ENCODE data around the gene LRRC57.
"Not testable (repeated sequence)": the region's sequence is repeated elsewhere in the genome, so short reads cannot be mapped to it uniquely, and the experiment has no call there.

Gene LRRC57

DNA sequence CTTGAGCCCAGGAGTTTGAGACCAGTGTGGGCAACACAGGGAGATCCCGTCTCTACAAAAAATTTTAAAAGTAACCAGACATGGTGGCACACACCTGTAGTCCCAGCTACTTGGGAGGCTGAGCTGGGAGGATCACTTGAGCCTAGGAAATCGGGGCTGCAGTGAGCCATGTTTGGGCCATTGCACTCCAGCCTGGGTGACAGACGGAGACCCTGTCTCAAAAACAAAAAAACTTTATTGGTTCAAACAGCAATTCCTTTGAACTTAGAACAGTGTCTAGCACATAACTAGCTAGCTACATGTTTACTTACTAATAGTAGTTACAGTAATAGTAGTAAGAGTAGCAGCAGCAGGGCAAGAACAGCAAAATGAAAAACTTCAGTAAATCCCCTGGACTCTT, 10.1 kb upstream of the LRRC57 start:
- no peak for TF ChIP-seq Cebpa-rat (IDR thresholded peaks at IDR 0.05)
- Histone ChIP-seq H3K36me3 (peaks cover 61 to 95% (median 77%) of the 10 kb centered on the region in 11 experiments), H3K9me3 (replicated peaks in 1 of 11) (peaks cover 0 to 7% (median 0%) of the 10 kb centered on the region in 11 experiments; a peak in 2 of 22 replicates), H3K4me2 (no peak overlapping the region), H3K27me3 (no peaks in the 10 kb centered on the region), H3K4me3 (no peak overlapping the region), H3K4me1 (peaks cover 0 to 3% (median 0%) of the 10 kb centered on the region in 10 experiments; a peak in 5 of 20 replicates), H3K27ac (no peak overlapping the region), H4K20me1 (peaks cover 0 to 36% (median 22%) of the 10 kb centered on the region in 11 experiments; a peak in 19 of 22 replicates), H3K9ac (no peak overlapping the region)

DNA sequence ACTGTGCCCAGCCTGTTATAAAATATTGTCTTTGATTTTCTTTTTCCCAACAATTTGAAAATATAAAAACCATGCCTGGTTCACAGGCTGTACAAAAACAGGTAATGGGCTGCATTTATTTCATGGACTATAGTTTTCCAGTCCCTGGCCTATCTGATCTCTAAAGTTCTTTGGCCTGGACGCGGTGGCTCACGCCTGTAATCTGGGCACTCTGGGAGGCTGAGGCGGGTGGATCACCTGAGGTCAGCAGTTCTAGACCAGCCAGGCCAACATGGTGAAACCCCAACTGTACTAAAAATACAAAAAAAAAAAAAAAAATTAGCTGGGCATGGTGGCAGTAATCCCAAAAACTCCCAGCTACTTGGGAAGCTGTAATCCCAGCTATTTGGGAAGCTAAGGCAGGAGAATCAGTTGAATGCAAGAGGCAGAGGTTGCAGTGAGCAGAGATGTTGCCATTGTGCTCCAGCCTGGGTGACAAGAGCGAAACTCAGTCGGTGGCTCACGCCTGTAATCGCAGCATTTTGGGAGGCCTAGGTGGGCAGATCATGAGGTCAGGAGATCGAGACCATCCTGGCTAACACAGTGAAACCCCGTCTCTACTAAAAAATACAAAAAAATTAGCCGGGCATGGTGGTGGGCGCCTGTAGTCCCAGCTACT, 8.1 kb upstream of the LRRC57 start:
- not testable (repeated sequence) for H3K4me3 ChIP-seq; H3K27me3 ChIP-seq; H3K4me2 ChIP-seq; H3K27ac ChIP-seq; H3K9me3 ChIP-seq (replicated peaks in 1 of 11); H3K9ac ChIP-seq
- Histone ChIP-seq H3K4me1 (peaks cover 0 to 10% (median 2%) of the 10 kb centered on the region in 10 experiments; a peak in 5 of 20 replicates), H4K20me1 (peaks cover 0 to 56% (median 34%) of the 10 kb centered on the region in 11 experiments; a peak in 19 of 22 replicates), H3K36me3 (peaks cover 40 to 92% (median 69%) of the 10 kb centered on the region in 11 experiments)

- Histone ChIP-seq H4K20me1 (peaks cover 0 to 62% (median 27%) of the 10 kb centered on the region in 11 experiments; a peak in 19 of 22 replicates), H3K4me2 (peak overlapping the region in 2 of 11 experiments; percentile 19 to 28; a peak in 1 of 22 replicates), H3K9me3 (replicated peaks in 1 of 11) (peaks cover 0 to 7% (median 0%) of the 10 kb centered on the region in 11 experiments; a peak in 2 of 22 replicates), H3K27me3 (no peaks in the 10 kb centered on the region), H3K27ac (no peak overlapping the region), H3K4me3 (no peak overlapping the region), H3K4me1 (peaks cover 11 to 29% (median 21%) of the 10 kb centered on the region in 10 experiments), H3K36me3 (peaks cover 10 to 73% (median 43%) of the 10 kb centered on the region in 11 experiments), H3K9ac (no peak overlapping the region)
- TF ChIP-seq Cebpa-rat (IDR thresholded peaks at IDR 0.05): no peak
Measured at GRCh38 chr15:42553554-42553953, 5.0 kb upstream of the LRRC57 start.

DNA sequence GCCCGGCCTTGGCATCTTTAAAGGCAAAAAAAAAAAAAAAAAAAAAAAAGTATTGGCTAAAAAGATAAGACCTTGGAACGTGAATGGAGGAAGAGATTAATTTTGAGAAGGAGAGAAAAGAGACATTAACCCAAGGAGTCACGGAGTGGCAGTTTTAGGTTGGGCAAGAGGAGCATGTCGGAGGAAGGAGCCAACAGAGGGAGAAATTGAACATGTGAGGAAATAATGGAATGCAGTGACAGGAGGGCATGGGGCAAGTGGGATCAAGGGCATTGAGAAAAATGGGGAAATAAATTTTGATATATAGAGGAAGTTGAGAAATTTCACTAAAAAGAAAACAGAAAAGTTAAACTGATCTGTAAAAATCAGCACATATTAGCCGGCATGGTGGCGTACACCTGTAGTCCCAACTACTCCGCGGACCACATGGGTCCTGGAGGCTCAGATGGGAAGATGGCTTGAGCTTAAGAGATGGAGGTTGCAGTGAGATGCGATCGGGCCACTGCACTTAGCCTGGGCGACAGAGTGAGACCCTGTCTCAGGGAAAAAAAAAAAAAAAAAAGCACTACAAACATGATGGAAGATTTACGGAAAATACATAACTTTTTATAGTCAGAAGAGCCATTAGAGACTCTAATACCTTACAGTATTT, 1.3 kb upstream of the LRRC57 start:
- peak overlapping the region in 10 of 11 experiments; percentile 82 to 93 (median 90); a peak in 20 of 22 replicates for H3K27ac ChIP-seq
- H3K36me3 ChIP-seq: peaks cover 0 to 64% (median 27%) of the 10 kb centered on the region in 11 experiments; a peak in 18 of 22 replicates
- peaks cover 32 to 59% (median 50%) of the 10 kb centered on the region in 10 experiments for H3K4me1 ChIP-seq
- no peaks in the 10 kb centered on the region for H3K27me3 ChIP-seq
- H3K4me2 ChIP-seq: peak overlapping the region; percentile 78 to 92 (median 86)
- no peaks in the 10 kb centered on the region for H3K9me3 ChIP-seq (replicated peaks in 1 of 11)
- peak overlapping the region; percentile 84 to 94 (median 91) for H3K9ac ChIP-seq
- no peak for TF ChIP-seq Cebpa-rat (IDR thresholded peaks at IDR 0.05)
- H3K4me3 ChIP-seq: peak overlapping the region; percentile 85 to 96 (median 90)
- peaks cover 0 to 50% (median 20%) of the 10 kb centered on the region in 11 experiments; a peak in 18 of 22 replicates for H4K20me1 ChIP-seq

GRCh38 chr15:42549032-42549491, 469 bp upstream of the LRRC57 start:
- Histone ChIP-seq H3K27me3 (no peaks in the 10 kb centered on the region), H3K4me2 (peak overlapping the region; percentile 78 to 92 (median 86)), H3K9ac (peak overlapping the region; percentile 84 to 94 (median 91)), H3K4me3 (peak overlapping the region; percentile 85 to 96 (median 90)), H3K27ac (peak overlapping the region; percentile 62 to 93 (median 89)), H3K9me3 (replicated peaks in 1 of 11) (no peaks in the 10 kb centered on the region), H3K4me1 (peaks cover 32 to 66% (median 52%) of the 10 kb centered on the region in 10 experiments), H4K20me1 (peaks cover 0 to 42% (median 12%) of the 10 kb centered on the region in 11 experiments; a peak in 15 of 22 replicates), H3K36me3 (peaks cover 6 to 64% (median 35%) of the 10 kb centered on the region in 11 experiments; a peak in 21 of 22 replicates)
- no peak for TF ChIP-seq Cebpa-rat (IDR thresholded peaks at IDR 0.05)

GRCh38 chr15:42547918-42548248, 710 bp downstream of the LRRC57 start:
- TF ChIP-seq Cebpa-rat (IDR thresholded peaks at IDR 0.05): no peak
- peak overlapping the region; percentile 62 to 93 (median 89) for H3K27ac ChIP-seq
- H3K4me1 ChIP-seq: peaks cover 32 to 57% (median 50%) of the 10 kb centered on the region in 10 experiments
- peak overlapping the region; percentile 78 to 92 (median 85) for H3K4me2 ChIP-seq
- no peaks in the 10 kb centered on the region for H3K9me3 ChIP-seq (replicated peaks in 1 of 11)
- H3K4me3 ChIP-seq: peak overlapping the region; percentile 85 to 96 (median 90)
- peaks cover 0 to 30% (median 3%) of the 10 kb centered on the region in 11 experiments; a peak in 8 of 22 replicates for H4K20me1 ChIP-seq
- peak overlapping the region; percentile 84 to 94 (median 91) for H3K9ac ChIP-seq
- H3K36me3 ChIP-seq: peaks cover 18 to 64% (median 45%) of the 10 kb centered on the region in 11 experiments
- H3K27me3 ChIP-seq: no peaks in the 10 kb centered on the region

DNA sequence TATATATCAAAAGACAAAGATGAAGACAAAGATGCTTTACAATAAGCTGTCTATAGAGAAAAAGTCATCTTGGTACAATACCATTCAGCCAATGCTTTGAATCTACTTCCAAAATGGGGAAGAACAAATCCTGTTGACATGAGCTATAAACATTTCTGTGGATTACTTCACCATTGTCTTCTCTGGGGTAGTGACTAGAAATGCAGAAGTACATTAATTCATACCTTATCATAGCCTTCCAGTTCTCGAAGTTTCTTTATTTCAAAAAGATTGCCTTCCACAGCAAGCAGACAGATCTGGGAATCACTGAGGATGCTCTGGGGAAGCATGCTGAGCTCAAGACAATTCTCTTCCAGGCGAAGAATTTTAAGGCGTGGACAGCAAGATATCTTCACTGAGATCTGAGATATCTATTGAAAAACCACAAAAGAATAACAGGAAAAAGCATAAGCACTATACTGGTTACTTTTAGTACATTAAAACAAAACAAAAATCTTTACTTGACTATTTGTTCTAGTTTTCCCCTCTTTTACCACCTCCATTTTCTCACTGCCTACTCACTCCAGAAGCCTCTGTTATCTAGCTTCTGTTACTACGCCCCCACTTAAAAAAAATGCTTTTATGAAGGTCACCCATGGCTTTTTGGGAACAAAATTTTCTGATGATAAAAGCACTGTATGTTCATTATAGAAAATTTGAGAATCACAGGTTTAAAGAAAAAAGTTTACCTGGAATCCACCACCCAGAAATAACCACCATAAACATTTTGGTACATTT, 3.6 kb downstream of the LRRC57 start:
- Histone ChIP-seq H3K4me3 (no peak overlapping the region), H3K4me1 (peaks cover 27 to 43% (median 35%) of the 10 kb centered on the region in 10 experiments), H3K36me3 (peaks cover 42 to 71% (median 55%) of the 10 kb centered on the region in 11 experiments), H3K27ac (peak overlapping the region in 3 of 11 experiments; percentile 19 to 40 (median 34); a peak in 4 of 22 replicates), H3K9me3 (replicated peaks in 1 of 11) (no peaks in the 10 kb centered on the region), H4K20me1 (peaks cover 0 to 7% (median 0%) of the 10 kb centered on the region in 11 experiments; a peak in 3 of 22 replicates), H3K4me2 (peak overlapping the region in 5 of 11 experiments; percentile 11 to 92 (median 78); a peak in 7 of 22 replicates), H3K27me3 (no peaks in the 10 kb centered on the region), H3K9ac (no peak overlapping the region)
- no peak for TF ChIP-seq Cebpa-rat (IDR thresholded peaks at IDR 0.05)

DNA sequence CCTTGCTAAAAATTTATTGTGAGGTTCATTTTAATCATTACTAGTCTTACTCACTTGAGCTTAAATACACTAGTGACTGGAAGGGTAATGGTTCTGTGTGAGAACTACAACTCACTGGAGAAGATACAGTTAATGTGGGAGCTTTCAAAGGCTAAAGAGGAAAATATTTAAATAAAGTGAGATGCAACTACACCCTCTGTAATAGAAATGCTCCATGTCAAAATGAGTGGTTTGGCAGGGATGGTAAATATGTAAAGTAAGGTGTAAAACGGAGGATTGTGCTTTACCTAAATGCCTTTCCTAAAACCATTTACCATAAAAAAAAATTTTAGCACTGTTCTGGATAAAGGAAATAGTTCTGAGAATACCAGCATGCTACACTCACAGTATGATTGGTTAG, 15.3 kb downstream of the LRRC57 start:
- peaks cover 81 to 100% (median 98%) of the 10 kb centered on the region in 11 experiments for H3K36me3 ChIP-seq
- H3K4me1 ChIP-seq: no peaks in the 10 kb centered on the region
- H3K27ac ChIP-seq: no peak overlapping the region
- no peak overlapping the region for H3K4me2 ChIP-seq
- peaks cover 0 to 20% (median 0%) of the 10 kb centered on the region in 11 experiments; a peak in 2 of 22 replicates for H4K20me1 ChIP-seq
- no peak for TF ChIP-seq Cebpa-rat (IDR thresholded peaks at IDR 0.05)
- H3K4me3 ChIP-seq: no peak overlapping the region
- no peaks in the 10 kb centered on the region for H3K9me3 ChIP-seq (replicated peaks in 1 of 11)
- no peak overlapping the region for H3K9ac ChIP-seq
- no peaks in the 10 kb centered on the region for H3K27me3 ChIP-seq
